NCI-H2196 (cell line): ENCODE measurements around the gene ADISSP.
"Not testable (repeated sequence)": the region's sequence is repeated elsewhere in the genome, so short reads cannot be mapped to it uniquely, and the experiment has no call there.

Experiments used
- DNase-seq: peaks from one replicate; lab custom pipeline; 2025; ENCODE audit not compliant: unreplicated experiment; lab: John Stamatoyannopoulos, UW

The ADISSP gene

DNA sequence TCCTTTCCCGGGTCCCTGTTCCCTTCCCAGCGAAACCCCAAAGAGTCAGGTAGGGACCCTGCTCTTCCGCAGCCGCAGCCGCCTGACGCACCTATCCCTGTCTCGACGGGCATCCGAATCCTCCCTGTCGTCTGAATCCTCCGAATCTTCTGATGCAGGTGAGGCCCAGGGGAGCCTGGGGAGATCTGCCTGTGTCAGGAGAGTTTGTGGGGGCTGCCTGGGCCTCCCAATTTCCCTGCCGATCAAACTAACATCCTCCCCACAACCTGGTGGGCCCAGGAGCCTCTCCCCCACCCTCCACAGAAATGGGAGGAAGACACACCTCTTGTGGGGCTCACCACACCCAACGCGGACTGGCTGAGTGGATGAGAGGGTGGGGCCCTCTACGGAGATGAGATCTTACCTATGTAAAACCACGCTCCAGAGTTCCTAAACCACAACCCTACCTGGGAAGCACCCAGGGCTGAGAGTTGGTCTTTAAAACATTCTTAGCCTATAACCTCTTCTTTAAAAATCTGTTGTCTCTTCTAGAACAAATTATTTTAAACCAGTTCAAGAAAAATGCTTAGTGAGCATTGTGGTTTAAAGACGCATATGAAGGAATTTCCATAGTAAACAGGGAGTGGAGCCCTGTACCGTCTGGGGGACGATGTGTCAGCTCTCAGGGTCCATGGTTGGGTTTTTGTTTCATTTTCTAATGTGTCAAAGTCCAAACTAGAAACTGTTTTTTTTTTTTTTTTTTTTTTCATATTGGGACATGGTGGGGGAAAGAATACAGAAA lies 30.2 kb upstream of the ADISSP start:
- no peak for DNase-seq

DNA sequence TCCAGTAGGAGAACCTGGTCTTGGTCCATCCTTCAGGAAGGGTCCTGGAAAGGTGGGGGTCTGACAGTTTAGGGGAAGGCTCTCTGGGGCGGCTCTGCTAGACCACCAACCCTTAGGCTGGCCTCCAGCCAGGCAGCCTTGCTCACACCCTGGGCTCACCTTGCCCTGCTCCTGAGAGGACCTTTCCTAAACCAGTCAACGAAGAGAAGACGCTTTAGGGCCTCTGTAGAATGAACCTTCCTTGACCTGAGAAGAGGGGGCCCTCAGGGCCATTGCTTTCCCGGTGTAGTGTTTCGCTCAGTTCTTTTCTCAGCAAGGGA lies 29.6 kb upstream of the ADISSP start:
- DNase-seq: no peak

DNA sequence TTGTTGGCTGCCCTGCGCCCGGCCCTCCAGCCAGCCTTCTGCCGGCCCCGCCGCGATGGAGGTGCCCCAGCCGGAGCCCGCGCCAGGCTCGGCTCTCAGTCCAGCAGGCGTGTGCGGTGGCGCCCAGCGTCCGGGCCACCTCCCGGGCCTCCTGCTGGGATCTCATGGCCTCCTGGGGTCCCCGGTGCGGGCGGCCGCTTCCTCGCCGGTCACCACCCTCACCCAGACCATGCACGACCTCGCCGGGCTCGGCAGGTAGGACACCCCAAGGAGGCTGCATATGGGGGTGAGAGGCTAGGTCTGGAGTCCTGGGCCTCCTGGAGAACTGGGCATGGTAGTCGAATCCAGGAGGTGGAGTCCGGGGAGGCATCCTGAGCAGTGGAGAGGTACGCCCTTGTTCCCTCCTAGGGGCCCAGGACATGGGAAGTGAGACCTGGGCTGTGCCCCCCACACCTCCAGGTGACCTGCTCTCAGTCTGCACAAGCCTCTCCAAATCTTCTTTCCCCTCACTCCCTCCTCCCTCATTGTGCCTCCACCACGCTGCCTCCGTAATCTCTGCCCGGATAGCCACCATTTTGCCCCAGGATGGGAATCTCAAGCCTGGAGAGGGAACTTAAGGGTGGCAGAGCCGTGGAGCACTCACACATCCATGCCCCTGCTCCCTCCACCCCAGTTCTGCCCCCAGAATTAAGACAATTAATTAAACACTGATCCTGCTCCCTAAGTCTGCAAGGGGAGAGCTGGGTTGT lies 29.1 kb upstream of the ADISSP start:
- no peak for DNase-seq

DNA sequence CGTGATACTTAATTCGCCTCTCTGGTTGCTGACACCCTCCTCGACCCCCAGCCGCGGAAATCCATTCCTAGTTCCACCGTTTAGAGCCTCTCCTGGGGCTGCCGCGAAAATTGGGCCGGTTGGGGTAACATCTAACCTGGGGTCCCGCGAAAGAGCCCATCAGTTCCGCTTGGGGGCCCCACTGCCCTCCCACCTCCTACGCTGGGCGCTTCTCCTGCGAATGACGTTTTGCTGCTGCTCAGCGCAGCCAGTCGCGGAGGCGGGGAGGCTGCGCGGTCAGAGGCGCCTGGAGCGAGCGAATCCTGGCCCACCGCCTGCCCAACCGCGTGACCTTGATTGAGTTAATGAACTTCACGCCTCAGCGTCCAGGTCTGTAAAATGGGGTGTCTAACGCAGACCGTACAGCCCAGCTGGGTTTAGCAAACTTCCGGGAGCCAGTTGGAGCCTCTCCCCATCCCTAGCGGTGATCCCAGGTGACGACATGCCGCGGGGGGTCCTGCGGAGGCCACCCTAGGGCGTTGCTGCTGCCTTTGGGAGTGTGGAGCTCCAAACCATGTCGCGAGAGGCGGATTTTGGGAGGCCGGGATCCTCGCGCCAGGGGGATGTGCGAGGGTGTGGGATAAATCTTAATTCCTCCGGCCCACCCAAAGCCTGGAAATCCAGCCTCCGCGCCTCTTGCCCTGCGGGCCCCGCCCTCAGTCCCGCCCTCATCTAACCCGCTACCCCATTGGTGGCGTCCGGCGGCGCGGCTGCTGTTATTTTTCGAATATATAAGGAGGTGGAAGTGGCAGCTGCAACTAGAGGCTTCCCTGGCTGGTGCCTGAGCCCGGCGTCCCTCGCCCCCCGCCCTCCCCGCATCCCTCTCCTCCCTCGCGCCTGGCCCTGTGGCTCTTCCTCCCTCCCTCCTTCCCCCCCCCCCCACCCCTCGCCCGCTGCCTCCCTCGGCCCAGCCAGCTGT lies 28.2 kb upstream of the ADISSP start, which contains the start of gene CDC25B:
TSS of gene CDC25B (plus strand) at position 800 of the 958 bp plus-strand sequence. CDS start 222 bp downstream, outside the sequence.
- DNase-seq: peak; percentile 95

DNA sequence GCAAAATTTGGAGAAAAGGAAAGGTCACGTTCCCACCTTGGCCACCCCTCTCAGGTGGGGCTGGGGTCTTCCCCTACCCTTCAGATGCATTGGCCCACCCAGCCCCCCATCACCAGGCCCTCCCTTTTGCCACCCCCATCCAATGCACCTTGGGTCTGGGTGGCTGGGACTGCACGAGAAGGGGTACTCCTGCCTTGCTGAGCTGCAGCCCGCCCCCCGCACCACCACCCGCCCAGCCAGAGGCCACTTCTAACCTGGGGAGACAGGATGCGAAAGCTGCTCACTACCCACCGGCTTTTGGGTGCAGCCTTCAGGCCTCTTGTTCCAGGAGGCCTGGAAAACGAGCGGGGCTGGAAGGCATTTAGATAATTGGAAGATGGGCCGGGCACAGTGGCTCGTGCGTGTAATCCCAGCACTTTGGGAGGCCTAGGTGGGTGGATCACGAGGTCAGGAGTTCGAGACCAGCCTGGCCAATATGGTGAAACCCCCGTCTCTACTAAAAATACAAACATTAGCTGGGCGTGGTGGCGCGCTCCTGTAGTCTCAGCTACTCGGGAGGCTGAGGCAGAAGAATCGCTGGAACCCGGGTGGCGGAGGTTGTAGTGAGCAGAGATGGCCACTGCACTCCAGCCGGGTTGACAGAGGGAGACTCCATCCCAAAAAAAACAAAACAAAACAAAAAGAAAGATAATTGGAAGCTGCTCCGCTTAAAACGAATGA lies 27.3 kb upstream of the ADISSP start:
- no peak for DNase-seq

DNA sequence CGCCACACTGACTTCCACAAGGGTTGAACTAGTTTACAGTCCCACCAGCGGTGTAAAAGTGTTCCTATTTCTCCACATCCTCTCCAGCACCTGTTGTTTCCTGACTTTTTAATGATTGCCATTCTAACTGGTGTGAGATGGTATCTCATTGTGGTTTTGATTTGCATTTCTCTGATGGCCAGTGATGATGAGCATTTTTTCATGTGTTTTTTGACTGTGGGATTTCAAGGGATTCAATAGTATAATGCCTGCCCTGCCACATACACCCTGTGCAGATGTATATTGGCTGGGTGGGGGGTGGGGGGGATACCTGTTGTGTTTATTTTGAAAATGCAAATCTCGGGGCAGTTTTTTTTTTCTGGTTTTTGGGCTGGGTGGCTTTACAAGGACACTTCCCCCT lies 26.6 kb upstream of the ADISSP start:
- not testable (repeated sequence) for DNase-seq

DNA sequence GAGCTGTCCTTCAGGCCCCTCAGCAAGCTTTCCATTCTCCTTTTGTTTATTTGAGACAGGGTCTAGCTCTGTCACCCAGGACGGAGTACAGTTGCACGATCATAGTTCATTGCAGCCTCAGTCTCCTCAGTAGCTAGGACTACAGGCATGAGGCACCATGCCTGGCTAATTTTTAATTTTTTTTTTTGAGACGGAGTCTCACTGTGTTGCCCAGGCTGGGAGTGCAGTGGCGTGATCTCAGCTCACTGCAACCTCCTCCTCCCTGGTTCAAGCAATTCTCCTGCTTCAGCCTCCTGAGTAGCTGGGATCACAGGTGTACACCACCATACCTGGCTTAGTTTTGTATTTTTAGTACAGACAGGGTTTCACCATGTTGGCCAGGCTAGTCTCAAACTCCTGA lies 21.6 kb upstream of the ADISSP start:
- not testable (repeated sequence) for DNase-seq

DNA sequence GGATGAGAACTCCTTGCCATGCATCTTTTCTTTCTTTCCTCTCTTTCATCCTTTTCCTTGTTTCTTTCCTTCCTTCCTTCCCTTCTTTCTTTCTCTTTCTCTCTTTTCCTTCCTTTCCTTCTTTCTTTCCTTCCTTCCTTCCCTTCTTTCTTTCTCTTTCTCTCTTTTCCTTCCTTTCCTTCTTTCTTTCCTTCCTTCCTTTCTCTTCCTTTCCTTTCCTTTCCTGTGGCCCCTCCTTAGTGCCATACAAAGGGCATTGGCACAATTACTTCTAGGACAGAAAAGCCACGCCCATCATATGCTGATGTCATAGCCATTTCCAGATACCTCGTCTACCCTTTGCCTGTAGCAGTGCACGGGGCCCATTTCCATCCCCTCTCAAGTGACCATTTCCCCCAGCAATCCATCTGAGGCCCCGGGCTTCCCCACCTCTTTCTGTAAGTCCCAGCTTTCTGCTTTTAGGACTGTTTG lies 21.2 kb upstream of the ADISSP start:
- no peak for DNase-seq

DNA sequence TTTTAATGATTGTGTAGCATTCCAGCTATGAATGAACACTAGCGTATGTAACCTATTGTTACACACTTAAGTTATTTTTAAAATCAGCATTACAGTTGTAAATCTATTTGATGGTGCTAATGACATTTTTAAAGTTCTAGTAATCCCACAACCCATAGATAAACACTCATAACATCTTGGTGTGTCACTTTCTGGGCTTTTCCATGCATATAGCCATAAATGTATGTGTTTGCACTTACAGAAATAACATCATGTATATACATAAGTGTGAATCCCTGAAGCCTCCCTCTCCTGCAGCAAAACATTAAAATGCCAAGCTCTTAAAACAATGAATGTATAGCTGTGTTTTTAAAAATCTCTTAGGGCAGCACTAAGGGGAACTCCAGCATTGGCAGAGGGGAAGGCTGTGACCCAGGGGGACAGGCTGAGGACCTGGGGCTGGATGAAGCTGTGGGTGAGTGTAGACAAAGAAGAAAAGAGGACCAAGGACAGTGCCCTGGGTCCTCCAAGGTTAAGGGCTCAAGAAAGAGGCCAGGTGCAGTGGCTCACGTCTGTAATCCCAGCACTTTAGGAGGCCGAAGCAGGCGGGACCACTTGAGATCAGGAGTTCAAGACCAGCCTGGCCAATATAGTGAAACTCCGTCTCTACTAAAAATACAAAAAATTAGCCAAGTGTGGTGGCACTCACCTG lies 19.9 kb upstream of the ADISSP start:
- DNase-seq: no peak

DNA sequence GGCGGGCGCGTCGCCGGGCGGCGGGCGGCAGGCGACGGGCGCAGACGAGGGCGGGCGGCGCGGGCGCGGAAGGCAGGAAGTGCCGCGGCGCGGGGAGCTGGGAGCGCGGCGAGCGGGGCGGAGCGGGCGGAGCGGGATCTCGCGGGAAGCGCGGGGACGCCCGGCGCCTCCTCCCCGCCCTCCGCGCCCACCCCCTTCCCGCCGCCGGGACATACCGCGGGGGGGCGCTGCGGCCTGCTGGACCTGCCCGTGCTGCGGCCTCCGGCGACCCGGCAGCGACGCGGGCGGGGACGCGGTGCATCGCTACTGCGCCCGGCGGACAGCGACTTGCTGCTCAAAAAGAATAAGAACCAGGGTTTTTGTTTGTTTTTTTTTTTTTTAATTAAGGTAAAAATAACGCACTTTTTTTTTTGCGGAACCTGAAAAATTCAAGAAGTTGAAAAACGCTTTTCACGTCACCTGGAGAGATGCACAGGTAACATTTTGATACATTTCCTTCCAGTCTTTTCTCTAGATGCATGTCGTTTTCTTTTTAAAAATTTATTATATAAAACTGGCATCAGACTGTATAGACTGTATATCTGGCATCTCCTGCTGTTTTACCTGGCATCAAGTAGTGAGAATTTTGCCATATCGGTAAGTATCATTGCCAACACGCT lies 19.2 kb upstream of the ADISSP start, which contains the start of gene CENPB:
TSS of gene CENPB (minus strand) at position 76 of the 659 bp plus-strand sequence. CDS start 257 bp downstream, outside the sequence.
- DNase-seq: peak; percentile 93

DNA sequence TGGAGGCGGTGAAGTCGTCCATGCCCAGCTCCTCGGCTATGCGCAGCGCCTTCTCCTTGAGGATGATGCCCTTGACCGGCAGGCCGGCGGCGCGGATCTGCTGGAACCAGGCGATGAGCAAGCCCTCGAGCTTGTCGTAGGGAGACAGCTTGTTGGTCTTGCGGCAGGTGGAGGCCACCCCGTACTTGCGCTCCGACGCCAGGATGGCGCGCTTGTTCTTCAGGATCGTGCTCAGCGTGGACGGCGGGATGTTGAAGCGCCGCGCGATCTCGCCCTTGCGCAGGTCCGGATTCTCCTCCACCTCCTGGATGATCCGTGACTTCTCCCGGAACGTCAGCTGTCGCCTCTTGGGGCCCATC lies 18.6 kb upstream of the ADISSP start:
- peak; percentile 28 for DNase-seq

DNA sequence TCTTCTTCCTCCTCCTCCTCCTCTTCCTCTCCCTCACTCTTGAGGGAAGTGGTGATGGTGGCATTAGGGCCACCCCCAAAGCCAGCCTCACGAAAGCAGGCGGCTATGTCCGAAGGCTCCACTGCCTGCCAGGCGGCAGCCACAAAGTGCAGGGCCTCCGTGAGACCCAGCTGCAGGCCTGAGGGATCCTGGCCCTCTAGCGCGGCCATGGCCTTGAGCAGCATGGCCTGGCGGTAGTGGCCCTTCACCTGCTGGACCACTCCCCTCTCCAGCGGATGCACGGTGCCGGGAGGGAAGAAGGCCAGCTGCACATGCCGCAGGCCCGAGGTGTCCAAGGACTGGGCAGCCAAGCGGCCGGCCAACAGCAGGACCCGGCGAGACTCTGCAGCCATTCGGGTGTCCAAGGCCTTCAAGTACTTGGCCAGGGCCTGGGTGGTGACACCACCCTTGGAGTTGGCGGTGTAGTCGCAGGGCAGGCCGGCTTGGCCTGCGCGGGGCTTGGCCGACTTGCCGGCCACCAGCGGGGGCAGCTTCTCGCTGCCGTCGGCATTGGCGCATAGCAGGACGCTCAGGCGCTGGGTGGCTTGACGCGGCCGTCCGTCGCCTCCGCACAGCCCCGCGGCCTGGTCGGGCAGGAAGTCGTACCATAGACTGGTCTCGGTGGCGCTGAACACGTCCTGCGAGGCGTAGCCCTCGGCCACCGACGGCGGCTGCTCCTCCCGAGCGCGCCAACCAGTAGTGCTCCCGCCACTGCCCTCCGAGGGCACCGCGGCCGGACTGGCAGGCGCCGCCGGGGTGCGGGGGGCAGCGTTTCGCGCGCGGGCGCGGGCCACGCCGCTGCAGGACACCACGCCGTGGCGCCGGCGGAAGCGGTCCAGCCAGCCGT lies 17.9 kb upstream of the ADISSP start:
- no peak for DNase-seq

DNA sequence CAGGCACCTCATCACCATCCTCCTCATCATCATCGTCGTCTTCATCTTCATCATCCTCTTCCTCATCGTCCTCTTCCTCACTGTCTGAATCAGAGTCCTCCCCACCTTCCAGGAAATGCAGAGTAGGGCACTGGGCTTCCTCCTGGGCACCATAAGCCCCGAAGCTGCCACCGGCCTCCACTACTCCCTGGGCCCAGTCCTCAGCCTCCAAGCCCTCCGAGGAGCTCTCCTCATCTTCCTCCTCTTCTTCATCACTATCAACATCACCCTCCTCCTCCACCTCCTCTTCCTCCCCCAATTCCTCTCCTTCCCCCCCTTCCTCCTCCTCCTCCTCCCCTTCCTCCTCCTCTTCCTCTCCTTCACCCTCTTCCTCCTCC lies 17.3 kb upstream of the ADISSP start:
- DNase-seq: no peak

DNA sequence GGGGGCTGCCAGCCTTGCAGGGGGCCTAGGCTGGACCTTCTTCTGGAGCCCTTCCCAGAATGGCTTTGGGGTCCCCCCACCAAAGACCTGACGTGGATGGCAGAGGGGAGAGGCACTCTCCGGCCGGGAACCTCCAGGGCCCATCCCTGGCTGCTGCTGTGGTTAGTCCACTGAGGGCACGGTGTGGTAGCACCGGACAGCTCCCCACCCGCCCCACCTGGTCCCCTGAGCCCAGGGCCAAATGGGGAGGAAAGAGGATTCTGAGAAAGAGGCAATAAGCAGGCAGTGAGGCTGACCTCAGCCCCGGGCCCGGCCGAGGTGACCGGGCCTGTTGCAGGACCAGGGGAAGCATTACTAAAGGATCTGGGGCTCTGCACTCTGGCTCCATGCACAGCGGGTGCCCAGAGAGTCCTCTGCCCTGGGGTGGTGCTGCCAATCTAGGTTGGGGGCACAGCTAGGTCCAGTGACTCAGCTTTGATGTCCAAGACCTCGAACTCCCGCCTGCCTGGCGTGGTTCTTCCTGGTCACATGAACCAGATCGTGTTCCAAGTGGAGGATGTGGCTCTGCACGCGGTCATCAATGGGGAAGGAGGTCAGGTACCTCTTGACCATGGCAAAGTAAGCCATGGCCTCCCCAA lies 16.8 kb upstream of the ADISSP start:
- DNase-seq: no peak

DNA sequence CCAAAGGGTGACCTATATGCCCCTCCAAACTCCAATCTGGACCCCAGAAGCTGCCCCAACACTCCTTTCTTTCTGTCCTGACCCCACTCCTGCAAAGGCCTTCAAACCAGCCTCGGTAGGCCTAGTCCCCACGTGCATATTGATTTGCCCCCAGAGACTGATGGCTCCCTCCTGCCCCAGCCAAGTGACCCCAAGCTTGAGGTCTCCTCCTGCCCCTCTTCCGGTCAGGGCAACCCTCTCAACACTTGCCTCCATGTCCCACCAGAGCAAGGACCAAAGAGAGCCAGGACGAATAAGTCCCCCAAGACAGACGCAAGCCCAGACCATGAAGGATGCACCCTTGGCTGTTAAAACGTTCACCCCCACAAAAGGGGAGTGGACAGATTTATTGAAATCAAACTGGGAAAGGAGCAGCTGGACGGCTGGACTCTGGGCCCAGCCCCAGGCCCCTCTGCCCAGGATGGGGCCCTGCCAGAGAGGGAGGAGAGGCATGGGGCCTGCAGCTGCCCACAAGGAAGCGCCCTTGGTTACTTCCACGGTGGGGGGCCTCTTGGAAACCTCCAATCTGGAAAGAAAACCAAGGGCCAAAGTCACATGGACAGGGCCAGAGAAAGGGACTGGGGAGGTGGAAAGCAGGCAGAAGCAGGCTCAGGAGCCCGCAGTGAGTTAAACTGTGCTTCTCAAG lies 16.1 kb upstream of the ADISSP start:
- no peak for DNase-seq

DNA sequence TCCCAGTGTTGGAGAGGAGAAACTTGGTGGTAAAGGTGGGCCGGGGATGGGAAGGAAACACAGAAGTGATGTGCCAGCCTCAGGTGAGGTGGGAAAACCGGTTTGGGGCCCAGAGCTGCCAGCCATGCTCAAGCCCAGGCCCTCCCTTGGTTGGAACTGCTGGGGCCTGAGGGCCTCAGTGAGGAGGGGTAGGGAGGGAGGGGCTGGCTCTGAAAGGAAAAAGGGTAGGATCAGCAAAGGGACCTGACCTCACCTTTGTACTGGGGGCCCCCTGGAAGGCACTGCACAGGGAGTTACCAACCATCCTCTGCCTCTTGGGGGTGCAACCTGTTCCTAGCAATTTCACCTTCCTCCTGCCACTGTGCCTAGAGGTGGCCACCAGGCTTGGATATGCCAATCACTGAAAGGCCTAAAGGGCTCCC lies 15.5 kb upstream of the ADISSP start:
- DNase-seq: no peak

DNA sequence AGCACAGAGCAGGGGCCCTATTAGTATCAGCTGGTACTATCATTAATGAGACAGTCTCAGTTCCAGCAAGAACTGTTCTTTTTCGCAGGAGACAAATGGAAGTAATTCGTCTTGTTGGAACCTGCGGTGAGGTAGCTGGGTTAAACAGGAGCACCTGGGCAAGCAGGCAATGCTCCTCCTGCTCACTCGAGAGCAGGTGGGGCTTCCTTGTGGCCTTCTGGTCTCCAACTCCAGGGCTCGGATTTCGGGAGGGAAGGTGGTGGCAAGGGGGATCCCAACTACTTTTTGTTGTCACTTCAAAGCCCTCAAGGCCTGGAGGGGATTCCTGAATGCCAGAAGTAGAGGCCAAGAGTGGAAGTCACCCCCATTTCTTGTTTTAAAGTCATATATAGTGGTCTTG lies 15.0 kb upstream of the ADISSP start:
- DNase-seq: no peak
